GM18505 (cell line): ENCODE results near the gene TRIM71.
"Not testable (repeated sequence)": the region's sequence is repeated elsewhere in the genome, so short reads cannot be mapped to it uniquely, and the experiment has no call there.

Experiments
- ATAC-seq: cut with Tn5 transposase; IDR thresholded peaks from one replicate; pipeline ENCODE4 v1.9.1; 2021; ENCODE audit not compliant: unreplicated experiment
- POLR2A ChIP-seq: IDR thresholded peaks from 4 replicates; pipeline ENCODE4 v1.6.1; 2011; ENCODE audit warnings: borderline replicate concordance; ENCODE audit not compliant: insufficient read depth, insufficient read length; ENCODE audit errors: extremely low read depth

TRIM71 gene

DNA sequence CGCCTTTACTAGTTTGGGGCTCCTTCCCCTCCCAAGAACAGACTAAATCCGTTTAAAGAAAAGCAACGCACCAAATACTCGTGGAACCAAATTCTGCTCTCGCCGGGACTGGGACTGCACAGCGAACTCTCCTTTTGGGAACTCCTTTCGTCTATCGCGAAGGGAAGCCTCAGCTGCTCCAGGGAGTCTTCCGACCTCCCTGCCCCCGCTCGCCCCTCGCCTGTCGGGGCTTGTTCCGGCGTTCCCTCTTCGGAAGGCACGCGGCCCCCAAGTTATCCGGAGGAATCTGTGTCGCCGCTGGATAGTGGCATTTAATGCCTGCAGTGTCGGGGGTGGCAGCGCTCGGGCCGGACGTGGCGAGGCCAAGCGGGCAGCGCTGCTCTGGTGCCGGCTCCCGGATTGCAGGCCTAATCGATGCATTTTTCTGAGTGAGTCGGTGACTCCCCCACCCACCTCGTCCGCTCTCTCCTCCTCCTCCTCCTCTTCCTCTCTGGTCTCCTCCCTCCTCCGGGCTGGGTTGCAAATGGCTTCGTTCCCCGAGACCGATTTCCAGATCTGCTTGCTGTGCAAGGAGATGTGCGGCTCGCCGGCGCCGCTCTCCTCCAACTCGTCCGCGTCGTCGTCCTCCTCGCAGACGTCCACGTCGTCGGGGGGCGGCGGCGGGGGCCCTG is at the start of gene TRIM71:
Gene TRIM71 (plus strand): TSS at position 440 of the 671 bp plus-strand sequence. CDS start 84 bp downstream, at position 524.
- TF ChIP-seq POLR2A: no peak
- no peak for ATAC-seq

GRCh38 chr3:32778389-32778788 is 39.4 kb upstream of the TRIM71 start:
- ATAC-seq: no peak
- TF ChIP-seq POLR2A: no peak

DNA sequence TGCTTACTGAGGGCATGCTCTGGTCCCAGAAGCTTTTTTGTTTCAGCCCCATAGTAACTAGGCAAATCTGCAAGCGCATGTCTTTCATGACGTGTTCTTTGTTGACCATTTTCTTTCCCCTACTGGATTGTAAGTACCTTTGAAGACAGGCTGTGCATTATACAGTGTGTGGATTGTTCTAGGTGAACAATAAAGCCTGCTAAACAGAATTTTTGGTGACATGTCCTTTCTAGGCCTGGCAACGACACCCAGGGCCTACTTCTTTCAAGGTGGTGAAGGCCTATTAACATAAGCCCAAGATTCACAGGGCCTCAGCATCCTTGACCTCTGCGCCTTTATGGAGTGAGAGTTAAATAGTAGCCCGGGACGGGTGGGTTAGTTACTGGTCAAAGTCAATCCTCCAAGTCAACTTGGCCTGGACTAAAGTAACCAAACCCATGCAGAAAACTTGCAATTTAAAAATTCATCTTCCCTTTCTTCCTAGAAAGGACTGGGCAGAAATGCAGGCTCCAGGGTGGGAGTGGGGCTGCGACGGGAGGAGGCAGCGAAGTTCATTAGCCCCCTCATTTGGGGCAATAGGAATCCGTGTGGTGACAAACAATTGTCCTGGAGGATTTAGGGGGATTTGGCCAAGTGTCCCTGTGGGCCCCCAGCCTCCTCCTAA is 37.6 kb upstream of the TRIM71 start:
- no peak for TF ChIP-seq POLR2A
- ATAC-seq: no peak

DNA sequence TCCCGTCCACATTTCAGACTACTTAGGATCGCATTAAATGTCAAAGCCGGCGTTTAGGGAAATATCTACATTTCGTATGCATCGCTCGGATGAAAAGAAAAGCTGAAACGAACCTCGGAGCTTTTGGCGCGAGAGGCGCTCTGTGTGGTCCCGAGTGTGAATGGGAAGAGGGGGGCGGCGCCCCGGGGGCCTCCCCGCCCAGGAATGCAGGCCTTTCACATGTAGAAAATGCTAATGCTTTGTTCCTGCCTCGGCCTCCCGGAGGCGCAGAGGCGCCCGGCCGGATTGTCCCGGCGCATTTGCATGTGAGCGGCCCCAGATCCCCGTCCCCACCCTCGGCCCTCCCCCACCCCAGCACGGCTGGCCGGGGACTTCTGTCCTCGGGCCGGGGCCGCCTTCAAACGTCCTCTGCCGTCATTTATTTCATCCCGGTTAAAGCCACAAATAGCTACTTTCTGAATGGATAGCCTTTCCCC is 37.0 kb upstream of the TRIM71 start:
- ATAC-seq: peak; percentile 28
- no peak for TF ChIP-seq POLR2A

DNA sequence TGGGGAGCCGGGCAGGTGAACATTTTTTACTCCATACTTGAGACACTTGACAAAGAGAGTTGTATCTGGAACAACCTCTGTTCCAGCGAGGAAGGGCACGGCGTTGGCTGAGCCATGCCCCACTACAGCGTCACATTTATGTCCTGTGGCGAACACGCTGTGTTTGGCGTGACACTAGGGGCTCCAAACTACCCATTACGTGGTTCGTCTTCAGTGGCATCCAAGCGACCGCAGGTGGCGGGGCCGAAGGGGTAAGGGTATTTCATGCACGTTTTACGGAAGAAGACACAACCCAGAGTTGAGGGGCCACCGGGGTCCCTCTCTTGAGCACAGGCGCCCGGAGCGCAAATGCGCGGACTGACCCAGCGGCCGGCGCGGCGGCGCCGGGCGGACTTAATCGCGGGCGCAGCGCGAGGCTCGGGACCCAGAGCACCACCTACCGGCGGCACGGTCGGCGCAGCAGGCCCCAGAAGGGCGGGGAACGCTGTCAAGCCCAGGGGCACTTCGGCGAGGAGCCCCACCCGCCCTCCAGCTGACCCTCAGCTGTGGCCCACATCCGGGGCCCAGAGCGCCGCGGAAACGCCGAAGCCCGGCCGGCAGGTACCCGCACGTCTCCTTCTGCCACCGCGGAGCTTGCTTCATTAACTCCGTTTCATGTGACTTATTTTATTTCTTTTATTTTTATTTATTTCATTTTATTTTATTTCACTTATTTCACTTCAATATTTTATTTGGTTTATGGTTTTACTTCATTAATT is 36.4 kb upstream of the TRIM71 start:
- peak; percentile 97 for ATAC-seq

GRCh38 chr3:32781969-32782270 is 35.9 kb upstream of the TRIM71 start:
- ATAC-seq: not testable (repeated sequence)

More for the DNA sequence above, 36.4 kb upstream of the TRIM71 start:
- TF ChIP-seq POLR2A: no peak

DNA sequence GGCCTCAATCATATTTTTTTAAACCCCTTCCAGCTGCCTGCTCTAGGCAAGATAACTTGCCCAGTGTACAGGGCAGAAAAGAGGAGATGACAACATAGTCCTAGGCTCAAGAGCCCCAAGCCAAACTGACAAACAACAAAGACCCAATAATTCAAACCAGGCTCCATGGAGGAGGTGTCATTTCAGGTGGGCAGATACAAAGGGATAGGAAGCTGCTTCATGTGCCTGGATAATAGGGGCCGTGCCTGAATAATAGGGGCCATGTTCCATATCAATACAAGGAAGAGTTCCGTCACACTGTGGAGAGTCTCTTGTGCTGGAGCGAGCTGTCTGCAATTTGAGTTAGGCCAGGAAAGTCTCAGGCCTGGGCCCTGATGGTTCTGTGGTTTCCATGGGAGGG is 35.4 kb upstream of the TRIM71 start:
- no peak for TF ChIP-seq POLR2A
- ATAC-seq: no peak

DNA sequence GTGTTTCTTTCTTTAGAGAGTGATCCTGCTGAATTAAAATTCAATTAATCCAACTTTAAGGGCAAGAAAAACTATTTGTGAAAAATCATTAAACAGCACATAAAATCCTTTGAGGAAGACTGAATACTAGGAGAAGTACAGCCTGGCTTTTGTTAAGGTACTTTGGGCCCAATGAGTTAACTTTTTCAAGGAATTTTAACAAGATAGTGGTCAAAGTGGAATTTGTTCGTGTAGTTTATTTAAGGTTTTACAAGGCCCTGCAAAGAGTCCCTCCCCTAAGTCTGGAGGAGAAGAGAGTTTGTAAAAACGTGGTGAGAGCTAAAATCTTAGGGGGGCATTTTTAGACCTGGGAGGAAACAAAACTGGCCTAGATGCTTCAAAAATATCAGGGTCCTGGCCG is 26.0 kb upstream of the TRIM71 start:
- TF ChIP-seq POLR2A: no peak
- no peak for ATAC-seq

DNA sequence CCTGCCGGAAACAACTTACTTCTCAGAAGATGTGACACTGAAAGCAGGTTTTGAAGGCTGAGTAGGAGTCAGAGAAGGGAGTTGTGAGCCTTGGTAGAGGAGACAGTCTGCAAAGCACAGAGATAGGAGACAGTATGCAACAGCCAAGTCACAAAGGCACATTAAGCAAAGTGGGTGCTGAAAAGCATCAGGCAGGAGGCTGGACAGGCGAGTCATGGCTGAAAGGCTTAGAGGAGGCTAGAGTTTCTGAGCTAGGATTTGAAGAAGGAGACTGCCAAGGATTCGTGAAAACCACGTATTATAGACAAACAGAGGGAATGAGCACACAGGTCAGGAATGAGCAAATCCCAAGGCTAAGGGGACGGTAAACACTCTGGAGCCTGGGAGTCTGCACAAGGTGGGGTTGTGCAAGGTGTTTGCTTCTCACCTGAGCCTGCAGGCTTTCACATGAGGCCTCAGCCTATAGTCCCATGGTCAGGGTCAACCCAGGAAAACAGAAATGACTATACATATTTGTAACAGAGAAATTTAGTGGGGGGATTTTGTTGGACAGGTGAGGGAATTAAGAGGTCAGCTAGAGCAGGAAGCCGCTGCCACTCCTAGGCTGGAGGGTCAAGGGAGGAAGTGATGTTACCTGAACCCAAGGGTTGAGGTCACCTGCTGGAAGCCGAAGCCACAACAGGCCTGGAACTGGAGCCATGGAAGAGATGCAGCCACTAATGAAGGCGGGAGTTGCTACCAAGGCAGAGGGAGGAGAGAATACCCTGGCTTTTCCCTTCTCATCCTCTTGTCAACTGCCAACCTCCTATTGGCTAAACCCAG is 23.1 kb upstream of the TRIM71 start:
- no peak for TF ChIP-seq POLR2A
- no peak for ATAC-seq

DNA sequence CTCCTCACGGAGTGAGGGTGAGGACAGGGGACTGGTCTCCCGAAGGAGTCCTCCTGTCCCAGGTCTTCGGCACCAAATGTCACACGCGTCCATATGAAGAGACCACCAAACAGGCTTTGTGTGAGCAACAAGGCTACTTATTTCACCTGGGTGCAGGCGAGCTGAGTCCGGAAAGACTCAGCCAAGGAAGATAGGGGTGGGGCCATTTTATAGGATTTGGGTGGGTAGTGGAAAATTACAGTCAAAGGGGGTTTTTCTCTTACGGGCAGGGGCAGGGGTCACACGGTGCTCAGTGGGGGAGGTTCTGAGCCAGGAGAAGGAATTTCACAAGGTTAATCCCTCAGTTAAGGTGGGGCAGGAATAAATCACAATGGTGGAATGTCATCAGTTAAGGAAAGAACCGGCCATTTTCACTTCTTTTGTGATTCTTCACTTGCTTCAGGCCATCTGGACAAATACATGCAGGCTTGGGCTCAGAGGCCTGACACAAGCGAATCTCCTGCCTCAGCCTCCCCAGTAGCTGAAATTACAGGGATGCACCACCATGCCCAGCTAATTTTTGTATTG is 21.3 kb upstream of the TRIM71 start:
- not testable (repeated sequence) for ATAC-seq

DNA sequence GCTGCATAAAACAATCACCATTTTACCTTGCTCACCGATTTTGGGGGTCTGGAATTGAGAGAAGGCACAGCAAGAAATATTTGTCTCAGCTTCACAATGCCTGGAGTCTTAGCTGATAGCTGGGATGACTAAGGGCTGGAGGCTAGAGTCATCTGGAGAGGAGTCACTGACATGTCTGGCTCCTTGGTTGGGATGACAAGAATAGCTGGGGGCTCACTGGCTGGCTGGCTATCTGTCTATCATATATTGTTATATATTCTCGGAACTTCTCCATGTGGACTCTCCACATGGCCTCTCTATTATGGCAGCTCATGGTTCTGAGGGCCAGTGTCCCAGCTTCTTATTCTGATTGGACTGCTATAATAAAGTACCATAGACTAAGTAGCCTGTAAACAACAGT is 20.0 kb upstream of the TRIM71 start:
- no peak for ATAC-seq

DNA sequence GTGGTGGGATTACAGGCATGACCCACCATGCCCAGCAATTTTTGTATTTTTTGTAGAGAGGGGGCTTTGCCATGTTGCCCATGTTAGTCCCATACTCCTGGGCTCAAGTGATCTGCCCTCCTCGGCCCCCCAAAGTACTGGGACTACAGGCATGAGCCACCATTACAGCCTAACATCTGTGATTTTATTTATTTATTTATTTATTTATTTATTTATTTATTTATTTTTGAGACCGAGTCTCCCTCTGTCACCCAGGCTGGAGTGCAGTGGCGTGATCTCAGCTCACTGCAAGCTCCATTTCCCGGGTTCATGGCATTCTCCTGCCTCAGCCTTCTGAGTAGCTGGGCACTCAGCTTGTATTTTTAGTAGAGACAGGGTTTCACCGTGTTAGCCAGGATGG is 16.4 kb upstream of the TRIM71 start:
- ATAC-seq: not testable (repeated sequence)

More for the DNA sequence above, 20.0 kb upstream of the TRIM71 start:
- no peak for TF ChIP-seq POLR2A

DNA sequence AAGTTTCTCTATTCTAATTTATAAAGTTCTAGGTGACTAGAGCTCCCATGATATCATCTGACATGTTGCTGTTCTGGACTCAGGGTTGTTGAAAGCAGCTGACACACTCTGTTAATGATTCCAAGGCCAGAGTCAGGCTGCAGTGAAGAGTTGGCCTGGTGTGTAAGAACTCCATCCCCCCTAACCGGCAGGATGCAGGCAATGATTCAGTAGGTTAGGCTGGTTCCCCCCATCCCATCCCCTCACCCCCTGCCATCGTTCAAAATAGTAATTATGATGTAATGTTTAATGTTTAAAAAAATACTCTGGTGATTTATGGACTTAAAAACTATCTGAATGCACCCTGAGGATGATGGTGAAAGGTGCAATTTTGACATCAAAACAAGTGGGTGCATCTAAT is 4.6 kb upstream of the TRIM71 start:
- ATAC-seq: no peak
- TF ChIP-seq POLR2A: no peak

DNA sequence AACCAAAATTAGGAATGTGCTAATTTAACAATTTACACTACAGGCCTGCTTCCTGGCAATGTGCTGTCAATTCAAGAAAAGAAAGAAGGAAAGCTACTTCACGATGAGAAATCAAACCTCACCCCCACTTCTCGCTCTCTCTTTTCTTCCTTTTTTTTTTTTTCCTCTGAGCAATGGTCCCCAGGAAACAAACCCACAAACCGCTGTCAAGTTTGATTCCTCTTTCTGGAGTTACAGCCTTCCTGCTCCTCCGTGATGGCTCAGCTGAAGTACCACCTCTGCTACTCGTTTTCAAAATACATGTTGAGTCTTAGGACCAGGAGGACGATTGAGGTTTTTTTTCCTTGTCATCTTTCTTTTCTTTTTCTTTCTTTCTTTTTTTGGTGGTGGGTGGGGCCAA is 3.4 kb upstream of the TRIM71 start:
- ATAC-seq: no peak
- TF ChIP-seq POLR2A: no peak
